GM18520 (cell line): ENCODE measurements around the gene COL13A1.

ENCODE experiments used
- ATAC-seq: cut with Tn5 transposase; IDR thresholded peaks from one replicate; pipeline ENCODE4 v1.9.1; 2021; ENCODE audit not compliant: unreplicated experiment

The COL13A1 gene

GRCh38 chr10:69961881-69962745, 160.4 kb downstream of the COL13A1 start:
- no peak for ATAC-seq

DNA sequence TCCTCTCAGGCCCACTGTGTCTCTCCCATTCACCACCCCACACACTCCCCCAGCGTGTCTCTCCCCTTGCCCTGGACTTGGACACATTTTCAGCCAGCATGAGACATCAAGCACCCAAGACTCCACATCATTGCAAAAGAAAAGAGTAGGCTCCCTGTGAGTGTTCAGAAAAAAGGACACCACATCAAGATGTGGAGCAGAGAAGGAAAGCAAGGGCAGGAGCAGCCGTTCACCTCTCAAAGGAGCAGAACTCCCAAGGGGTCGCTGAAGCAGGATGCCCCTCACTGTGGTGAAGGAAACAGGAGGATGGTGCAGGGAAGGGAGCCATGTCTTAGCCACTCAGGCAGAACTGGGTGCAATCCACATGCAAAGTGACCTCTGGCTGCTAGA, 161.0 kb downstream of the COL13A1 start:
- no peak for ATAC-seq

- no peak for ATAC-seq
These were observed 161.6 kb downstream of the COL13A1 start for GRCh38 chr10:69963178-69963834.

GRCh38 chr10:69963835-69964710, 162.4 kb downstream of the COL13A1 start:
- ATAC-seq = no peak

- ATAC-seq = no peak
These were observed 163.4 kb downstream of the COL13A1 start for GRCh38 chr10:69965086-69965485.

GRCh38 chr10:69965919-69966662, 164.4 kb downstream of the COL13A1 start:
- no peak for ATAC-seq

- no peak for ATAC-seq
These were observed 167.1 kb downstream of the COL13A1 start for GRCh38 chr10:69968830-69969229.

DNA sequence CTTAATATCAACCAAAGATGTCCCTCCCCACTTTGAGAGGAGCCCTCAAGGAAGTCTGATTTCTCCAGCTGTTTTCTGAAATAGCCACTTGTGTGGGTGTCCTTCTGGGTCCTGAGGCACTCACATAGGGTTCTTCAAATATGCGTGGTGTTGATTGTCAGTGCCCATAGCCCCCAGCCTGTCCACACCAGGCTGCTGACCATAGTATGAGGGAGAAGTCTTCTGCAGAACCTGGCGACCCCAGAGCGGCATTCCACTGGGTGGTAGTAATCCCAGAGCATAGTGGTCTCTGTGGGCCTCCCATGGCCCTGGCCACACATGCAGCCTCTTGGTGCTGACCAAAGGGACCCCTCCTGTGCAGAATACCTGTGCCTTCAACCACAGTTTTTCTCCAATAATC, 168.3 kb downstream of the COL13A1 start:
- ATAC-seq = no peak

GRCh38 chr10:69972981-69973397, 171.3 kb downstream of the COL13A1 start:
- no peak for ATAC-seq

GRCh38 chr10:69973678-69974077, 172.0 kb downstream of the COL13A1 start:
- ATAC-seq = no peak

DNA sequence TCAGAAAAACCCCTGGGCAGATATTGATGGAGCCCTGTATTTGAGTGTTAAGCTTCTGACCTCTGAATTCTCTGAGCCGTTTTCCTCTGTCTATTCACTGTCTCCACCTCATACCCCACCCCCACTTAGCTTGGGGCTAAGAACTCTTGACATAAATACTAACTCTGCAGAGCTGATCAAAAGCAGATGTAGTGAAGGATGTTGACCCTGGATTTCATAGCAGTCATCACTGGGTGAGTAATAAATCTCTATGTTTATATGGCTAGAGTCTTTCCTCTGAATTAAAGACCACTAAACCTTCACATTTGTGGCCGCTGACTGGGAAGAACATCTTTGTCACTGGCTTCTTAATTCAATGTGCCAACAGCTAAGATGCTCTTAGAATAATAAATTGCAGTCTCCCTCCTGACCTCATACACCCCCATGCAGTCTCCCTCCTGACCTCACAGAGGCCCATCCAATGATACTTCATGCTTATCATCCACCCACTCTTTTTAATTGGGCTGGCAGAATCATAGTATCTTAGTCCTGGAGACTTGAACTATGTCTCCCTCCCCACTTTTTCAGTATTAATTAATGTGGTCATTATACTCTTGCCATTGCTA, 172.9 kb downstream of the COL13A1 start:
- no peak for ATAC-seq

DNA sequence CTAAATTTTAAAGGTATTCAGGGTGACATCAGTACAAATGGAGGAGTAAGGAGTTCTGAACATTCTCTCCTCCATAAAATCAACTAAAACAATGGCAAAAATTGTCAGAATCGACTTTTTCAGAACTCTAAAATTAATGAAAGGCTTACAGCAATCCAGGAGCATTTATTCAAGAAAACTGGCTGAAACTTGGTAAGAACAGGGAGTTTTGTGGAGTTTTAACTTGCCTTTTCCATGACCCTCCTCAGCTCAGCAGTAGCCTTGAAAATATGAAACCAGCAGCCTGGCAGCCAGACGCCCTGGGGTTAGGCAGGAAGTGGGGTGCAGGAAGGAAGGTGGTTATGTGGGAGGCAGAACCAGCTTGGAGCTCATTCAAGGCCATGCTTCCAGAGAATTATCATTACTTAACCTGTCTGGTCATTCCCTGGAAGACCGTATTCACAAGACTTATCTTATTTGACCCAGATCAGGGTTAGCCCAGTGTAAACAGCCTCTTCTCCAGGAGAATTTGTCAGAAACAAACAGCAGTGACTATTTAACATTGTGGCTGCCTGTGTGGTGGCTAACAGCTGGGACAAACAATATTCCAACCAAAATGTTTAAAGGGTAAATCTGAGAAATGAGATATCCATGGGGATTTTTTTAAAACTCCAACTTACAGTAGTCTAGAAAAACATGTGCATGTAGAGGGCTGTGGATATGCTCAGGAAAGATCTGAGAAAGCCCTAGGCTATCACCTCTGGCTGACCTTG, 175.3 kb downstream of the COL13A1 start:
- ATAC-seq = no peak

- no peak for ATAC-seq
These were observed 177.5 kb downstream of the COL13A1 start for GRCh38 chr10:69979174-69979573.

DNA sequence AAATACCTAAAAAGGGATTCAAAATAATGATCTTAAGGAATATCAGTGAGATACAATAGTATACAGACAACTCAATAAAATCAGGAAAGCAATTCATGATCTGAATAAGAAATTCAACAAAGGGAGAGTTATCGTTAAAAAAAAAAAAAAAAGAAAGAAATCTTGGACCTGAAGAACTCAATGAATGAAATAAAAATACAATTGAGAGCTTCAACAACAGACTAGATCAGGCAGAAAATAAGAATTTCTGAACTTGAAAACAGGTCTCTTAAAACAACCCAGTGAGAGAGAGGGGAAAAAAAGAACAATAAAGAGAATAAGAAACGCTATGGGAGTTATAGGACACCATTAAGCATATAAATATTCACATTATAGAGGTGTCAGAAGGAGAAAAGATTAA, 179.0 kb downstream of the COL13A1 start:
- no peak for ATAC-seq

DNA sequence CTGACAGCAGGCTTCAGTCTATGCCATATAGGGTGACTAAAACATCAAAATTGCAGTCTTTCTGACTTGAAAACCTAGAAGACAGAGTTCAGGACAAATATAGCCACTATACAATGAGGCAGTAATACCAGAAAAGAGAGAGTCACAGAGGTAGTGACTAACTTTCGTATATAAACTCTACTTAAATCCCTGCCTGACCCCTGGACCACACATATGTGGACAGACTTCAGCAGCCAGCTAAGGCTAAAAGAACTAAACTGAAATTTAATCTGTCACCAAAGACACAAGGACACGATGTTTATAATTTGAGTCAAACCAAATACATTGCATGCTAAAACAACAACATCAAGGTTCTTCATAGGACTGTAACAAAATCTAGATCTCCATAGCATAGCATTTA, 186.4 kb downstream of the COL13A1 start:
- ATAC-seq = no peak

DNA sequence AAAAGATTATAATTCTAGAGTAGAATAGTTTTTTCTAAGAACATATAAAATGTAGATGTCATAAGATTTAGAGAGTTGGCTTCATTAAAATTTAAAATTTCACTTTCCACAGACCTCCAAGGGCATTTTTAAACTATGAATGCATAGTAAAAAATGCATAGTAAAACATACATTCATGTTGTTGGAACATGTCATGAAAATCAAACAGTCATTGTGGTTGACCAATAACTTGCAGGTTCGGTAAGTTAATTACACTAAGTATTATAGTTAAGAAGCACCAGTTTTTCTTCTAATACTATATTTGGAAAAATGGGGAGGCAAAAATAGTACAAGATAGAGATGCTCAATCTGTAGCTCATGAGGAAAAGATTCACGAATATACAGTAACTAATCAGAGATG, 189.4 kb downstream of the COL13A1 start:
- ATAC-seq = no peak

DNA sequence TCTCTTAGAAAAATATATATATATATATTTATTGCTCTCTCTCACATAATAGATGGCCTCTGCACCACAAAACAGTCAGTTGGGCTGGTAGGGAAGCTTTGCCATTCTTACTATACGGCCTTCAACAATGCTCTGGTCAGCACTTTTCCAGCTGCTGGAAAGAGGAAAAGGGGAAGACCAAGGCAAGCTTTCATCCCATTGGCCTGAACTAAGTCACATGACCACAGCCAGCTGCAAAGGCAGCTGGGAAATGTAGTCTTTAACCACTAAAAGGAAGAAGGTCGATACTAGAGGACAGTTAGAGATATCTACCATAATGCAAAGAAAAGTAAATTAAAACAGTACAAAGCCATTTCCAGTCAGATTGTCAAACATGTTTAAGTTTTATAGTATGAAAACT, 192.6 kb downstream of the COL13A1 start:
- no peak for ATAC-seq

- no peak for ATAC-seq
These were observed 194.9 kb downstream of the COL13A1 start for GRCh38 chr10:69996611-69997010.

- ATAC-seq = no peak
These were observed 198.6 kb downstream of the COL13A1 start for GRCh38 chr10:70000262-70000661.
